ENCODE measurements around the gene HOATZ.

Gene HOATZ

DNA sequence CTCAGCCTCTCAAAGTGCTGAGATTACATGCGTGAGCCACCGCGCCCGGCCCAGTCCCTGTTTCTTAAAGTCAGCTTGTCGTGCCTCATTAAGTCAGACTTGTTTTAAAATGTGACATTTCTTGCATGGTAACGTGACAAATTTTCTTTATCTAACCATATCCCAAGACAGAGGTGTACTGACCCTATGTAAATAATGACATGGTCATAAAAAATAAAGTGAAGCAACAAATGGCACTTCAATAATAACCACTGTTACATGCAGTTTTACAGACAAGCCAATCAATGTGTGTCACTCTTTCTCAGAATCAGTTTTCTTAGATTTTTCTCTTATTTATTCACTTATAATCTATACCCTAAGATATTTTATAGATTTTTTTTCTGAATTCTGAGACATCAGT, 61.2 kb downstream of the HOATZ start:
- DNase-seq (ENCODE audit: low read depth in 2 of 2, low spot score in 1 of 2): no peak

DNA sequence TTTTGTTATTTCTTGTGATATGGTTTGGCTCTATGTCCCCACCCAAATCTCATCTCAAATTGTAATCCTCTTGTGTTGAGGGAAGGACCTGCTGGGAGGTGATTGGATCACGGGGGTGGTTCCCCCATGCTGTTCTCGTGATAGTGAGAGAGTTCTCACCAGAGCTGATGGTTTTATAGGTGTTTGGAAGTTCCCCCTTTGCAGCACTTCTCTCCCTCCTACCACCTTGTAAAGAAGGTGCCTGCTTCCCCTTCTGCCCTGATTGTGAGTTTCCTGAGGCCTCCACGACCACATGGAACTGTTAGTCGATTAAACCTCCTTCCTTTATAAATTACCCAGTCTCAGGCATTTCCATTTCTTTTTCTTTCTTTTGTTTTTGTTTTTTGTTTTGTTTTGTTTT, 63.2 kb downstream of the HOATZ start:
- DNase-seq (ENCODE audit: low read depth in 2 of 2, low spot score in 1 of 2): no peak

DNA sequence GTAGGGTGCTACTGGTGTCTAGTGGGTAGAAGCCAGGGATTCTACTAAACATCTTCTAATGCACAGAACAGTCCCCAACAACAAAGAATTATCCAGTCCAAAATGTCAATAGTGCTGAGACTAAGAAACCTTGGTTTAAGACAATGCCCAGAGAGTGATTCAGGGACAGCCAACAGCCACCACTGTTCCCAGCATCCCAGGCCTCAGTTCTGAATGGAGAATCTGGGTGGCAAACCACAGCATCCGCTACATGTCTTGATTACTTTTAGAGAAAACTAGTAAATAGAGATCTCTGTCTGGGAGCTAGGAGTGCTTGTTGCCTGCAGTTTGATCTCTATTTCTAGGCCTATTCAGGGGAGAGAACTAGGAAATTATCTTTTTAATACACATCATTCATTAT, 66.8 kb downstream of the HOATZ start:
- no peak for DNase-seq (ENCODE audit: low read depth in 2 of 2, low spot score in 1 of 2)

DNA sequence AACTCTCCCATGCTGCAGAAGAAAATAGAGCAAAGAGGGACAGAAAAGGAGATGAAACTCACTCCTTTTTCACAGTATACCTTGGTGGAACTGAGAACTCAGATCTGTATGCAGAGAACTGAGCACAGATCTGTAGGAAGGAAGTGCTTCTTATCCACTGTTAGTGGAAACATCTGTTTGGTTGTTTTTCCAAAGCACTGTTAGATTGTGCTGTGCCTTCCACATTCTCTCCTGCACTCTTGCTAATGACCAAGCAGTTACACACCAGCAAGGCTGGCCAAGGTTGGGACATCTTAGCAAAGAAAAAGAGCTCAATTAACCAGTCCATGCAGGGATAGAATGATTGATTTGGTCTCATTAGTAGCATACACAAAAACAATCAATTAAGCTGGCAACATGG, 67.6 kb downstream of the HOATZ start:
- no peak for DNase-seq (ENCODE audit: low read depth in 2 of 2, low spot score in 1 of 2)

DNA sequence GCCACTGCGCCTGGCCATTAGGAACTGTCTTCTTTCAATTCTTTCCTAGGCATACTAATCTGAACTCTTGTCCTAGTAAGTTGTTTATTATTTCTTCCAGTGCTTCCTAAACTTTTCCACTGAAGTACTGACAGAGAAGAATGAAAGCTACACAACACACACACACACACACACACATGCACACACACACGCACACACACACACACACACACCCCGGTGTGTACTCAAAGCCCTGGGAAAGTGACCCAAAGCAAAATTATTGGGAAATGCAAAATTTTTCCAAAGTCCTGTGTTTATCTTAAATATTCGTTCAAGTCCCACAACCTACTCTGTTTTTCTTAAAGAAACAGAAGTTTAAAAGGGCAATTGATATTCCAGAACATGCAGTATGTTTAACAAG, 68.3 kb downstream of the HOATZ start:
- no peak for DNase-seq (ENCODE audit: low read depth in 2 of 2, low spot score in 1 of 2)

DNA sequence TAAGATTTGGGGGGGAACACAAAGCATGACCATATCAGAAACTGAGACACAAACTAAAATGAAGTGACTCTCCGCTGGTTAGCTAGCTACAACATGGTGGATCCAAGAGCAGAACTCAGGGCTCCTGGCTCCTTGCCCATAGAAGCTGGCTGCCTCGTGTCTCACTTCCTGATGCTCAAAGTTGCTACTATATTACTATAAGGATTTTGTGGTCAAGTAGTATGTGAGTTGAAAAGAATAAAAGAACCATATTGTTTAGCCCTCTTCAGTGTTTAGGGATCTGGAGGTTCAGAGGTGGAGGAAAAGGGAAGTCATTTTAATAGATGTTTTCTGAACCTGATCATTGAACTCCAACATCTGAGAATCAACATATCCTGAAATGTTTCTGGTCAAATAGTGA, 70.8 kb downstream of the HOATZ start:
- no peak for DNase-seq (ENCODE audit: low read depth in 2 of 2, low spot score in 1 of 2)

DNA sequence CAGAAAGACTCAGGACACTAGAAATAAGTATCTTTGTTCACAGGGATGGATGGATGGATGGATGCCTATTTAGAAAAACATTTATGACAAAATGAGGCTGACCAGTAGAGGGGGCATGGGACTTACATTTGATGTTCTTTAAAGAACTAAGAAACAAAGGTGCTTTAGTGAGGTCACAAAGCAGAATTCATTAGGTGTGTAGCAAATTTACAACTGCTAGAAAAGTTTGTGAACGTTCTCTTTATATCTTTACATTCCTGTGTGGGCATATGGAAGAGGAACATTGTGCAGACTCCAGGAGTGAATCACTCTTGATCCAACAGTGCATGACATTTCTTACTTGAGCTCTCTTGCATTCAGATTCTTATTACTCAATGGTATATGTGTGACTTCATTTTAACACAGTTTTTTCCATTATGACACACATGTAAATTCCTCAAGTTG, 71.8 kb downstream of the HOATZ start:
- peak in 1 of 2 donors; percentile 21 for DNase-seq (ENCODE audit: low read depth in 2 of 2, low spot score in 1 of 2)

Data from stimulated activated CD8-positive, alpha-beta memory T cell treated with anti-CD3 and anti-CD28 coated beads, Interleukin-4, amount 100 ng/mL, for 1 hour (primary cell).